ENCODE measurements around the gene WBP2NL.

DNA sequence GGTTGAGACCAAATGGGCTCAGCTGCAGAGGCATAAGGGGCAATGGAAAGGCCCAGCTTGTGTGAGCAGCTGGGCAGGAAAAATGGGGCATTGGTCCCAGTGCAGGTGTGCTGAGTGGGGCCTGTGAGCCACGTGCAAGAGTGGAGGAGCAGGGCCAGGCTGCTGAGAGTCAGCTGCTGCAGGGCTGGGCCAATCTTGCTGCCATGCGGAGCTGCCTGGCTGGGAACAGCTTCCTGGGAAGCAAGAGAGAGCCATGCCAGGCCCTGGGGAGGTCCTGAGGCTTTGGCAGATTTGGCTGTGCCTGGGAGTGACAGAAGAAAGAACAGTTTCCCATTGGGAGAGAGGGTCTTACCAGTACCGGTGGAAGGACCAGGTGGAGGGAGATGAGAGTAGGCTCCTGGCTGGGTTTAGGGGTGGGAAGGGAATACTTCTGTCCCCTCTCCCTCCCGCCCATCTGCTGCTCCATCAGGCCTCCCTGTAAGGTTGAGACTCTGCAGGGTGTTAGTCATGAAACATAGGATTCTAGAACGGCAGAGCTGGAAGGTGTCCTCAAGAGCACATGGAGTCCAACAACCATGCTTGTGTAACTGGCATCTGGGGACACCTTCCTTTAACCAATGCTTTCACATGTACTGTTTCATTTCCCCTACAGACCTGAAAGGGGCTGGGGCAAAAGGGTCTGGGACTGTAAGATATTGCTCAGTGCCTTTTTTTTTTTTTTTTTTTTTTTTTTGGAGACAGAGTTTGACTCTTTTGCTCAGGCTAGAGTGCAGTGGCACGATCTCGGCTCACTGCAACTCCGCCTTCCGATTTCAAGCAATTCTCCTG, 19.0 kb upstream of the WBP2NL start:
- TF ChIP-seq EZH2 (IDR thresholded peaks at IDR 0.05; ENCODE audit: borderline replicate concordance, insufficient read depth, low read length, poor library complexity, severe bottlenecking) (no peak), CTCF (IDR thresholded peaks at IDR 0.05; ENCODE audit: poor library complexity, severe bottlenecking) (no peak), POLR2AphosphoS5 (IDR thresholded peaks at IDR 0.05) (no peak), EP300 (conservative IDR thresholded peaks at IDR 0.05; ENCODE audit: poor library complexity, severe bottlenecking) (no peak), REST (IDR thresholded peaks at IDR 0.05; ENCODE audit: borderline replicate concordance) (no peak), MXI1 (conservative IDR thresholded peaks at IDR 0.05; ENCODE audit: poor library complexity, severe bottlenecking) (no peak), TAF1 (IDR thresholded peaks at IDR 0.05; ENCODE audit: low read depth) (no peak), RAD21 (conservative IDR thresholded peaks at IDR 0.05) (no peak)
